Prostate gland (tissue), 2 donors: ENCODE results near the gene RPS6KA3. TPM values are rescaled to one million over a fixed set of nuclear protein-coding genes. Genes with fewer than 3 reads are reported as not detected.

Experiments
- DNase-seq: peaks from one replicate; pipeline ENCODE4 v3.0.0-alpha.2; 2019; ENCODE audit warnings: low spot score
- H3K27ac ChIP-seq, 2 donors: fragments of 200-600 bp; sonication (generic); 2 replicates each; pipeline ENCODE4 v1.5.1; 2017 to 2019
- H3K27me3 ChIP-seq: fragments of 200-600 bp; sonication (generic); replicated peaks from 2 replicates; pipeline ENCODE4 v1.5.1; 2019; ENCODE audit not compliant: insufficient read depth
- H3K36me3 ChIP-seq, 2 donors: fragments of 200-600 bp; sonication (generic); 1 replicate in 1 of 2; 2 replicates in 1 of 2; pipeline versions ENCODE4 v1.5.1 to v1.8.1; 2017 to 2019
- H3K4me1 ChIP-seq: fragments of 200-600 bp; sonication (generic); replicated peaks from 2 replicates; pipeline ENCODE4 v1.5.1; 2019
- H3K4me3 ChIP-seq, 2 donors: fragments of 200-600 bp; sonication (generic); 2 replicates each; pipeline ENCODE4 v1.5.1; 2017 to 2019
- H3K9me3 ChIP-seq: fragments of 200-600 bp; sonication (generic); 2 replicates; pipeline ENCODE4 v1.5.1; 2017
- POLR2A ChIP-seq: fragments of 450-650 bp; IDR thresholded peaks from one replicate; pipeline ENCODE4 v1.6.1; 2016; ENCODE audit warnings: antibody characterized with exemption, mild to moderate bottlenecking
- POLR2AphosphoS5 ChIP-seq: sonication (generic); formaldehyde crosslinking; IDR thresholded peaks from one replicate; pipeline ENCODE4 v1.6.1; 2017; ENCODE audit warnings: antibody characterized with exemption
- WGBS: methylation state at CpG from one replicate; pipeline ENCODE4 v1.1.5; 2018; 5-methylcytosine and 5-hydroxymethylcytosine counted together
- intact Hi-C: fragments of 100-400 bp; cut with DNase I; formaldehyde crosslinking; loops from one replicate; pipeline ENCODE4 v1.14.2; 2022
- total RNA-seq, 2 donors: library from RNA; depleted of rRNA; stranded (reverse); fragments of >200 nt; gene quantifications; one replicate each; pipeline ENCODE4 v1.1.0, GENCODE V29; 2016
- TF ChIP-seq, protein P1 (sequence below), 4 experiments: fragments of 200-600 bp in 2 of 4; fragments of 450-650 bp in 2 of 4; sonication (generic) in 2 of 4; IDR thresholded peaks; 1 replicate in 3 of 4; 2 replicates in 1 of 4; pipeline ENCODE4 v1.5.1; 2016 to 2019; ENCODE audit warnings: antibody characterized with exemption in 4 of 4, mild to moderate bottlenecking in 2 of 4, moderate library complexity in 2 of 4

The RPS6KA3 gene
- total RNA-seq, 2 donors from 2014 or later: 19.8 to 52.8 TPM

GRCh38 chrX:20197641-20198210, 69.0 kb downstream of the RPS6KA3 start:
- TF ChIP-seq, protein P1, sequence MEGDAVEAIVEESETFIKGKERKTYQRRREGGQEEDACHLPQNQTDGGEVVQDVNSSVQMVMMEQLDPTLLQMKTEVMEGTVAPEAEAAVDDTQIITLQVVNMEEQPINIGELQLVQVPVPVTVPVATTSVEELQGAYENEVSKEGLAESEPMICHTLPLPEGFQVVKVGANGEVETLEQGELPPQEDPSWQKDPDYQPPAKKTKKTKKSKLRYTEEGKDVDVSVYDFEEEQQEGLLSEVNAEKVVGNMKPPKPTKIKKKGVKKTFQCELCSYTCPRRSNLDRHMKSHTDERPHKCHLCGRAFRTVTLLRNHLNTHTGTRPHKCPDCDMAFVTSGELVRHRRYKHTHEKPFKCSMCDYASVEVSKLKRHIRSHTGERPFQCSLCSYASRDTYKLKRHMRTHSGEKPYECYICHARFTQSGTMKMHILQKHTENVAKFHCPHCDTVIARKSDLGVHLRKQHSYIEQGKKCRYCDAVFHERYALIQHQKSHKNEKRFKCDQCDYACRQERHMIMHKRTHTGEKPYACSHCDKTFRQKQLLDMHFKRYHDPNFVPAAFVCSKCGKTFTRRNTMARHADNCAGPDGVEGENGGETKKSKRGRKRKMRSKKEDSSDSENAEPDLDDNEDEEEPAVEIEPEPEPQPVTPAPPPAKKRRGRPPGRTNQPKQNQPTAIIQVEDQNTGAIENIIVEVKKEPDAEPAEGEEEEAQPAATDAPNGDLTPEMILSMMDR (IDR thresholded peaks at IDR 0.05): no peak
- no peak for TF ChIP-seq POLR2AphosphoS5
- TF ChIP-seq POLR2A: no peak
- DNase-seq: no peak
- H3K27me3 ChIP-seq: no peaks in the 10 kb centered on the region
- WGBS: 70% methylated on average over 2 of the region's 2 CpGs
- no peaks in the 10 kb centered on the region for H3K36me3 ChIP-seq
- no peak overlapping the region for H3K4me3 ChIP-seq
- H3K9me3 ChIP-seq: no peaks in the 10 kb centered on the region
- no peaks in the 10 kb centered on the region for H3K4me1 ChIP-seq
- intact Hi-C loops: no loop called here
- no peak overlapping the region for H3K27ac ChIP-seq

- H3K4me3 ChIP-seq: no peak overlapping the region
- H3K36me3 ChIP-seq: no peaks in the 10 kb centered on the region
- H3K4me1 ChIP-seq: no peaks in the 10 kb centered on the region
- no peaks in the 10 kb centered on the region for H3K9me3 ChIP-seq
- no peak for TF ChIP-seq POLR2A
- no peak for TF ChIP-seq POLR2AphosphoS5
- TF ChIP-seq, protein P1 (IDR thresholded peaks at IDR 0.05): no peak
- no peak overlapping the region for H3K27ac ChIP-seq
- no peaks in the 10 kb centered on the region for H3K27me3 ChIP-seq
- intact Hi-C loops: no loop called here
- DNase-seq: no peak
These were observed 77.5 kb downstream of the RPS6KA3 start for GRCh38 chrX:20189171-20189570.

- no peaks in the 10 kb centered on the region for H3K36me3 ChIP-seq
- 36% methylated on average over 3 of the region's 3 CpGs for WGBS
These were observed 84.9 kb downstream of the RPS6KA3 start for GRCh38 chrX:20181598-20182329.

DNA sequence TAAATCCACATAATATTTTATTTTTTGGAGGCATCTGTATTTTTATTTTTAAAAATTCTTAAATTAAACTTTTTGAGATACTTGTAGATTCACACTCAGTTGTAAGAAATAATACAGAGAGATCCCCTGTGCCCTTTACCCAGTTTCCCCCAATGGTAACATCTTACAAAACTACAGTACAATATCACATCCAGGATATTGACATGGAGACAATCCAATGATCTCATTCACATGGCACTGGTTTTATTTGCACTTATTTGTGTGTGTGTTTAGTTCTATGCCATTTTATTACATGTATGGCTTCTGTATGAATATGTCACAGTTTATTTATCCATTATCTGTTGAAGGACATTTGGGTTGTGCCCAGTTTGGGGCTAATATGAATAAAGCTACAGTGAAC, 89.6 kb downstream of the RPS6KA3 start:
- no peak for TF ChIP-seq POLR2AphosphoS5
- TF ChIP-seq, protein P1 (IDR thresholded peaks at IDR 0.05): no peak
- no peak for TF ChIP-seq POLR2A
- intact Hi-C loops: no loop called here
- DNase-seq: no peak
- no peak overlapping the region for H3K27ac ChIP-seq
- no peaks in the 10 kb centered on the region for H3K4me1 ChIP-seq
- H3K27me3 ChIP-seq: no peaks in the 10 kb centered on the region
- H3K36me3 ChIP-seq: no peaks in the 10 kb centered on the region
- no peaks in the 10 kb centered on the region for H3K9me3 ChIP-seq
- no peak overlapping the region for H3K4me3 ChIP-seq

More at GRCh38 chrX:20181598-20182329, 84.9 kb downstream of the RPS6KA3 start:
- no peak for DNase-seq
- Histone ChIP-seq H3K27me3 (no peaks in the 10 kb centered on the region), H3K27ac (no peak overlapping the region), H3K9me3 (no peaks in the 10 kb centered on the region), H3K4me1 (no peaks in the 10 kb centered on the region), H3K4me3 (no peak overlapping the region)
- intact Hi-C loops: no loop called here
- TF ChIP-seq POLR2A (no peak), POLR2AphosphoS5 (no peak)
- TF ChIP-seq, protein P1 (IDR thresholded peaks at IDR 0.05): no peak

- Histone ChIP-seq H3K4me3 (no peak overlapping the region), H3K9me3 (no peaks in the 10 kb centered on the region), H3K36me3 (no peaks in the 10 kb centered on the region), H3K4me1 (no peaks in the 10 kb centered on the region), H3K27ac (no peak overlapping the region), H3K27me3 (no peaks in the 10 kb centered on the region)
- no peak for DNase-seq
- WGBS: 95% methylated on average over 2 of the region's 2 CpGs
- intact Hi-C loops: no loop called here
- TF ChIP-seq, protein P1 (IDR thresholded peaks at IDR 0.05): no peak
- TF ChIP-seq POLR2A: no peak
These were observed 92.9 kb downstream of the RPS6KA3 start for GRCh38 chrX:20173856-20174255.
